Measurements from ENCODE around the gene MRAS.
"Not testable (repeated sequence)": the region's sequence is repeated elsewhere in the genome, so short reads cannot be mapped to it uniquely, and the experiment has no call there.

Gene MRAS

DNA sequence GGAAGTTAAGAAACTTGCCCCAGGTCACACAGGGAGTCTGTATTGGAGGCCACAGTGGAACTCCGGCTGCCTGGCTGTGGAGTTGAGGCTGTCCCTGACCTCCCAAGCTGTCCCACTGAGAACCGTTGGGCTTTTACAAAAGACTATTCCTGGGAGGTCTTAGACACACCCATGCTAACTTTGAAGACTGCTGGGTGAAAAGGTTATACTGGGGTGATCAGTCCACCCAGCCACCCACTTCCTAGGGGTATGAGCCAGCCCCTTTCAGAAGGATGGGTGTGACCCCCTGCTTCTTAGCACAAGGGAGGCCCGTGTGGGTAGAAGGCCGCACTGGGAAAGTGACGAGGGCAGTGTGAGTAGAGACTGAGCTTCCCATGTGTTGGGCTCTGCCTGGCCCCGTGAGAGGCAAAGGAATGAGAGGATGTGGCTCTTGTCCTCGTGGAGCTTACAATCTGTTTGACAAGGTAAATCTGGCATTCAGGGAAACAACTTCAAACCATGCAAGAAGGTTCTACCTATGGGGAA, 19.0 kb downstream of the MRAS start:
- DNase-seq (ENCODE audit: low spot score) = no peak

DNA sequence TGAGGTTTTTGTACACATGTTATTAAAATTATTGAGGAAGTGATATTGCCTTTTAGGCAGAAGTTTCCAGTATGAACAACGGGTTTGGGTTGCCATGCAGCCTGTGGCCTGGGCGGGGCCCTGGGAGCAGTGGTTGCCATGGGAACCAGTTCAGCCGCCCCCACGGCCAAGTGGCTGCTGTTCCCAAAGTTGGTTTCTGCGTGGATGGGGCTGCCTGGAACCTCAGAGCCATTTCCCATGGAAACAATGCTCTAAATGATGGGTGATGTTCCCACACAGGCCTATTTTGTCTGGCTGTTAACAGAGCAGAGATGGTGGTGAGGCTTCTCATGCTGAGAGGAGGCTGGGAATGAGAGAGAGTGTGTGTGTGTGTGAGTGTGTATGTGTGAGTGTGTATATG, 19.5 kb downstream of the MRAS start:
- DNase-seq (ENCODE audit: low spot score) = no peak

DNA sequence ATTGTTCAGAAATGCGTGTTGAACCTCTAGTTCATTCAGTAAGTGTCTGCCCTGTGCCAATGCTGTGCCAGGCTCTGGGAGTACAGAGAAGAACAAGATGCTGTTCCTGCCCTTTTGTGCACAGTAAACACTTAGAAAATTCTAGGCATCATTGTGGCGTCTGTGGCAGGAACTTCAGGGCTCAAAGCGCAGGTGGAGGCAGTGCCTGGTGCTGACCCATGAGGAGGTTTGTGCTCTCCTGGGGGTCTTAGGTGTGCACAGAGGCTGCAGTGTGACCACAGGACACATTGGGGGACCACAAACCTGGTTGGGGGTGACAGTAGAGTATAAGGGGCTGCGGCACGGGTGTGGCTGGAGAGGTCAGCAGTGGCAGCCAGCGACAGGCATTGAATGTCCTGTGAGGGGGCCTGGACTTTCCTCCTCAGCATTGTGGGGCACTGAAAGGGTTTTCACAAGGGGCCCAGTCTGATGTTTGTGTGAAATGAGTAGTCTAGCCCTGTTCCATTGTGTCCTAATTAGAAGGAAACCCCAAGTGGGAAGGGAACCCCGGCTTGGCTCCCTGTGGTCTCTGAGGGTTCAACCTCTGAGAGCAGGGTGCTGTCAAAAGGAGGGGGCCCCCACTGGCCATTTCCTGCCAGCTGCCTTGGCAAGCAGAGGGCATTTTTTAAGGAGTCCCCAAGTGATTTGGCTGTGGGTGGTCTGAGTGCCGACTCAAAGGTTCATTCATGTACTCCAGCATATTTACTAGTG, 20.9 kb downstream of the MRAS start:
- DNase-seq (ENCODE audit: low spot score) = no peak

DNA sequence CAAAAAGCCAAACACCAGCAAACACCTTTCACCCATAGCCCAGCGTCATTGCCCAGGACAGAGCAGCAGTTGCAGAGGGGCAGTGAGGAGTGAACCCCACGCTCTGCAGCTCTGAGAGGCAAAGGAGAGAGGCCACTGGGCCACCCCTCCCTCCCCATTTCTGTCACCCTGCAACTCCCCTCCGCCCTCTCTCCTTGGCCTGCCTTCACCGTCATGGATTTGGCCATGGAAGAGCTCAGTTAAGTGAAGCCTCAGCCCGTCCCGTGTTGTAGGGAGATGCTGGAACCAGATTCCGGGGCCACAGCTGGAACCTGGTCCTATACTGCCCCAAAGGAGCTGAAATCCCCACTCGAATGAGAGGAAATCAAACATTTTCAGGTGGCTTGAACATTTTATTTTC, 21.9 kb downstream of the MRAS start:
- no peak for DNase-seq (ENCODE audit: low spot score)

DNA sequence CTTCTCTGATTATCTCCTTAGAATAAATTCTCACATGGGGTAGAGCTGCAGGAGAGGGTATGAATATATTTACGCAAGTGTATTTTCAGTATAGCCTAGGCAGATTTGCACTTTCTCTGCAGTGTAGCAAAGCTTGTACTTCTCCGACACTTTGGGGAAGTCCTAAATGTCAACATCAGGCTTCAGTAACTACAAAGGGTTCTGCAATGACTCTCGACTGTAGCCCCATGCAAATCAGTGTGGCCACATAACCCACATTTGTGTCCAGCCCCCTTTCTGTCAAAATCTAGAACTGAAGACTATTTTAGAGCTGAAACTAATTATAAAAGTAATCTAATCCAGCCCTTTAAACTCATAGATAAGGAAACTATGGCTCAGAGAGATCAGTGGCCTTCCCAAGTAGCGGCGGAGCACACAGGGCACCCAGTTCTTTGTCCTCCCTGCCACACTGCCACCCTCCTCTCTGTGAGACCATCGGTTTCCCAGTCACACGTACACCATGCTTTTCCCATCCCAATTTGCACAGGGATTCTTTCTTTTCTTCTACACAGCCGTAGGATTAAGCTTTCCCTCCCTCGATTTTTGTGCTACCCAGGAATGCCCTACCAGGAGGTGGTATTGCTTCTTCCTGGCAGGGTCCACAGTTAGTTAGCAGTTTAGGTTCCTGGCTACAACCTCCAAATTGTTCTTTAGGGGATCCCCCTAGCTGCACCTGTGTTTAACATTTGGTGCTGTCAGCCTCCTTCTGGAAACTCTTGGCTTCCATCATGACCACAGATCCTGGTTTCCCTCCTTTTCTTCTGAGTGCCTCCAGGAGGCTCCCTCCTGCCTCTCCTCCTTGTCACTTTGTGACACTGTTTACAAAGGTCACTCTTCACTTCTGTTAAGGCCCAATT, 22.9 kb downstream of the MRAS start:
- DNase-seq (ENCODE audit: low spot score) = no peak

DNA sequence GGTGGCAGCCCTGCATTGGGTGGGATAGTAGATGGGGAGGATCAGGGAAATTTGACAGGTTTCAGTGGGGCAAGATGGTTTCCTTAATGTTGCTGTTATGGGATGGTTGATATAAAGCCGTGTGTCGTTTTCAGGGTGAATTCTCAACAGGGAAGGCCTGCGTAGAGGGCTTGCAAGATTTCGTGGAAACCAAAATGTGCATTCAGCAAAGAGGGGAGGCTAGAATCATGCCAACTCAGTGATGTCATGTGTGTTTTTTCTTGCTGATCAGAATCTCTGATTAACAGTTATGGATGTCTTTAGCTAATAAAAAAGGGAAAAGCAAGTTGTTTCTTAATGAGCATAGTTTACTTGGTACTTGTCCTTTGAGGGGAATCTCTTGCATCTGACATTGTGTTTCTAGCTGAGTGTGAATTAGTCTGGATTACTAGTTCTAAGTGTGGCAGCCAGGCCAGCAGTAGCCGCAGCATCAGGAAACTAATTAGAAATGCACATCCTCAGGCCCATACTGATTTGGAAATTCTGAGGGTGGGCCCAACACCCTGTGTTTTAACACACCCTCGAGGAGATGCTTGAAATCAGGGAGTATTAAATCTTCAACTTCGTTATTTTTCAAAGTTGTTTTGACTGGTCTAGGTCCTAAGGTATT, 24.8 kb downstream of the MRAS start:
- DNase-seq (ENCODE audit: low spot score) = no peak

DNA sequence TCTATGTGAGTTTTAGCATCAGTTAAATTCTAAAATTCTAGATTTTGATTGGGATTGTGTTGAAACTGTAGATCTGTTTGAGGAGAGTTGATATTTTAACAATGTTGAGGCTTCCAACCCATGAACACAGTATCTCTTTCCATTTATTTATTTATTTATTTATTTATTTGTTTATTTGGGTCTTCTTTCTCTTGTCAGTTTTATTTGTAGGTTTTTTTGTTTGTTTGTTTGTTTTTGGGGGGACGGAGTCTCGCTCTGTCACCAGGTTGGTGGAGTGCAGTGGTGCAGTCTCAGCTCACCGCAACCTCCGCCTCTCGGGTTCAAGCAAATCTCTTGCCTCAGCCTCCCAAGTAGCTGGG, 25.3 kb downstream of the MRAS start:
- DNase-seq (ENCODE audit: low spot score) = no peak

DNA sequence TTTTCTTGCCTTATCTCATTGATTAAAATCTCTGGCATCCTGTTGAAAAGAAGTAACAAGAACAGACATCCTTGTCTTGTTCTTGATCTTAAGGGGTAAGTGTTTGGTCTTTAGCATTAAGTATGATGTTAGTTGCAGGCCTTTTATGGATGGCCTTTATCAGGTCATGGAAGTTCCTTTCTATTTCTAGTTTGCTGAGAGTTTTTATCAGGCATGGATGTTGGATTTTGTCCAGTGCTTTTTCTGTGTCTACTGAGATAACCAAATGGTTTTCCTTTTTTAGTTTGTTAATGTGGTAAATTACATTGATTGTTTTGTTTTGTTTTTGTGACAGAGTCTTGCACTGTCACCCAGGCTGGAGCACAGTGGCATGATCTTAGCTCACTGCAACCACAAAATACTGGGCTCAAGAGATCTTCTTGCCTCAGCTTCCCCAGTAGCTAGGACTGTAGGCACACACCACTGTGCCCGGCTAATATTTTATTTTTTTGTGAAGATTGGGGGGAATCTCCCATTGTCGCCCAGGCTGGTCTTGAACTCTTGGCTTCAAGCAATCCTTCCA, 26.3 kb downstream of the MRAS start:
- no peak for DNase-seq (ENCODE audit: low spot score)

DNA sequence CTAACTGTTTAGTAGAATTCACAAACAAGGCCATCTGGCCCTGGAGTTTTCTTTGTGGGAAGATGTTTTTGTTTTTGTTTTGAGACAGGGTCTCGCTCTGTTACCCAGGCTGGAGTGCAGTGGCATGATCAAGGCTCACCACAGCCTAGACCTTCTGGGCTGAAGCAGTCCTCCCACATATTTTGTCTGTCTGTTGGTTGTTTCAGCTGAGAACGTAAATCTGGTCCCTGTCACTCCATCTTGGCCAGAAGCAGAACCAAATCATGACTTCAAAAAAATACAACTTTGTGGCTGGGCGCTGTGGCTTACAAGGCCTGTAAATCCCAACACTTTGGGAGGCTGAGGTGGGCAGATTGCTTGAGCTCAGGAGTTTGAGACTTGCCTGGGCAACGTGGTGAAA, 27.1 kb downstream of the MRAS start:
- no peak for DNase-seq (ENCODE audit: low spot score)

DNA sequence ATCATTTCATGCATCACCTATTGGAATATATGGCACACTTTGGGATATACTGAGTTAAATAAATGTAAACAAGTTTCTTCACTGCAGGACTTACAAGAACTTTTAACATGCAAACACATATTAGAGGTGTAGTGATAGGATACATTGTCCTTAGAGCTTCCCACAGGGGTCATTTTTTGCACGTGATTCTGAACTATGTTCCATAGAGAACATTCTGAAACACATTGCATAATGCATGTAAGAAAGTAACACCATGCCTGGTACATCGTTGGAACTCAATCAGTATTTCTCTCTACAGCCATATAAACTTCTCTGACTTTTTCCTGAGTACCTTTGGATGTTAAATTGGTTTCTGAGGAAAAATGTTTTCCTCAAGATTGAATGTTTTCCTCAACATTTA, 28.3 kb downstream of the MRAS start:
- no peak for DNase-seq (ENCODE audit: low spot score)

DNA sequence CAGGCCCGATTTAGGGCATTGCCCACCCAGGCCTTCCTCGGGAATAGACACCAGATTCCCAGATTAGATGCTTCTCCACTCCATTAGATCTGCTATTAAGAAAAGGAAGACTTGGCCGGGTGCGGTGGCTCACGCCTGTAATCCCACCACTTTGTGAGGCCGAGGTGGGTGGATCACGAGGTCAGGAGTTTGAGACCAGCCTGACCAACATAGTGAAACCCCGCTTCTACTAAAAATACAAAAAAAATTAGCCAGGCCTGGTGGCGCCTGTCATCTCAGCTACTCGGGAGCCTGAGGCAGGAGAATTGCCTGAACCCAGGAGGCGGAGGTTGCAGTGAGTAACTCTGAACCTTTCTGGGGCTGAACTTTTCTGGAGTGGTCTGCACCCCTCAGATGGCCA, 28.8 kb downstream of the MRAS start:
- not testable (repeated sequence) for DNase-seq (ENCODE audit: low spot score)

DNA sequence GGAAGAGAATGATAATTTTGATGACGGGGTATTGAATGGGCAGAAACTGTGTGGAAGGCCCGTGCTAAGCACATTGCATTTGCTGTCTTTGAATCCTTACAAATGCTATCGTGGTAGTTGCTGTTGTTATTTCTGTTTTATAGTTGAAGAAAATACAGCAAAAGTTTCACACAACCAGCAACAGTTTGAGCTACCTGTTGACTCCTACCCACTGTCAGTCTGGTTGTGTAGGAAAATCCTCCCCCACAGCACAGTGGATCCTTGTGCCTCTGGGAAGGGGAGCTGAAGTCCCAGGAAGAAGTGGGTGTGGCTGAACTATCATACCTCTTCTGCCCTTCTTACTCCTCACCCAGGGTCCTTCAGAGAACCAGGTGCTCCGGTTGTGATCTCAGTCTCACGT, 29.4 kb downstream of the MRAS start:
- DNase-seq (ENCODE audit: low spot score) = no peak

DNA sequence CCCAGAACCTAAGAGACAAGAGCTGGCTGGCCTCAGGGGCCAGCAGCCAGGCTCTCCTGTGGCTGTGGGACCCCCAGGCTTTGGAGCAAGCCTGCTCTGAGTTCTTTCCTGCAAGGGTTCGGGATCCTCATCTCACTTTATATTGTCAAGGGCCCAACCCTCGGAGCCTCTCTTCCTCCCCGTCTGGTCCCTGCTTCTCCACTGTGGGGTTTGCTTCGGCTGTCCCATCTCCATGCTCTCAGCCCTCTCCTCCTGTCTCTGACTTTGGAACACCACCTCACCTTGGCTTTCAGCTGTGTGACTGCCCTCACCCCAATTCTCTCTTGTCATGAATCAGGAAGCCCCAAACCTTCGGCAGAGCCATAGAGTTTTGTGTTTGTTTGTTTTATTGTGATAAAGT, 30.0 kb downstream of the MRAS start:
- no peak for DNase-seq (ENCODE audit: low spot score)

DNA sequence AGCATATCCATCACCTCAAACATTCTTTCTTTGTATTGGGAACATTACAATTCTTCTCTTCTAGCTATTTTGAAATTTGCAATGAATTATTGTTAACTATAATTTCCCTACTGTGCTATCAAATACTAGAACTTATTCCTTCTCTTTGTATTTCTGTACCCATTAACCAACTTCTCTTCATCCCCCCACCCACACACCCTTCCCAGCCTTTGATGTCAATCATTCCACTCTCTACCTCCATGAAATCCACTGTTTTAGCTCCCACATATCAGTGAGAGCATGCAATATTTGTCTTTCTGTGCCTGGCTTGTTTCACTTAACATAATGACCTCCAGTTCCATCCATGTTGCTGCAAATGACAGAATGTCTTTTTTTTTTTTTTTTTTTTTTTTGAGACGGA, 30.6 kb downstream of the MRAS start:
- DNase-seq (ENCODE audit: low spot score) = no peak

DNA sequence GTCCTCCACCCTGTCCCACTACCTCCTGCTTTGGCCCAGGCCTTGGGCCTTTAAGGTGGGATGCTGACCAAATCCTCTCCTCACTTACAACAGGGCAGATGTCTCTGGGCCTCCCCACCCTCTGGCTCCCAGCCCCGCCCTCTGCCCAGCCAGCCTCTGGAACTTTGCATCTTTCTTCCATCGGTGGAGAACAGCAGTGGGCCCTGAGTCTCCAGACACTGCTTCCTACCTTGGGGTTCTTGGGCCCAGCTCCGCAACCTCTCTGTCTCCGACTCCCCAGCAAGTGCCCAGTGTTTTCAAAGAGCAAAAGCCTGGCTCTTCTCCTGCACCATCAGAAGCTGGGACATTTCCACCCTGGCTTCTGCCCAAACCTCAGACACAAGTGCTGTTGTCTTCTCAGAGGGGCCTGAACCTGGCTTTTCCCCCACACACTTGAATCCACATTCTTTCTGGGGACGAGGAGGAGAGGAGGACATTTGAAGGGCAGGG, 33.1 kb downstream of the MRAS start:
- DNase-seq (ENCODE audit: low spot score) = peak; percentile 33

DNA sequence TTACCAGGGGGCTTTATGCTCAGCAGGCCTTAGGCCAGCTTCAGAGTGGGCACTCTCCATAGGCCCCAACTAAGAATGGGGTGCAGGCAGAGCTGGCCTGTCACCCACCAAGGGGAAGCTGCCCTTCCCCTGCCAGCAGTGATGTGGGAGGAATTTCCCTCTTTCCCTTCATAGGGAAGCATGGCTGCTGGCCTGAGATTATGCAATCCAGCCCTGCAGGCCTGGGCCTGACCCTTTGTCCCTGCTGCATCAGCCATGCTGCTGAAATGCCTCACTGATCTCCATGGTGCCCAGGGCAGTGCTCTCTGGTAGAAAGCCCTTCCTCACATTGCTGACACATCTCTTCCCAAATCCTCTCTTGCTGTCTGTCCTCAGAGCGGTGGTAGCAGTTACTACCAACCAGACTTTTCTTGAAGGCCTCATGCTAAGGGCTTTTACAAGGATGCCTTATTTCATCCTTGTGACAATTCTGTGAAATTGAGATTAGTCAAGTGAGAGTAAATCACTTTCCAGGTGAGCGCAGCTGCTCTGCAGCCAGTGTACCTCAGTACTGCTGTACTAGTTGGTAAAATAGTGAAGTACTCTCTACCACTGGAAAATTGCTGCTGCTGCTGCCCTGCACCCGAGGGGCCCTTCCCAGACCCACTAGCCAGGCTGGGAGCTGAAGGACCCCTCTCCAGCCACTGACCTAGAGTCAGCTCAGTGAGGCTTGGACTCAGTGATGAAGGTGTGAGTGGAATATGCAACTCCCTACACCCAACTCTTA, 33.8 kb downstream of the MRAS start:
- DNase-seq (ENCODE audit: low spot score) = no peak

DNA sequence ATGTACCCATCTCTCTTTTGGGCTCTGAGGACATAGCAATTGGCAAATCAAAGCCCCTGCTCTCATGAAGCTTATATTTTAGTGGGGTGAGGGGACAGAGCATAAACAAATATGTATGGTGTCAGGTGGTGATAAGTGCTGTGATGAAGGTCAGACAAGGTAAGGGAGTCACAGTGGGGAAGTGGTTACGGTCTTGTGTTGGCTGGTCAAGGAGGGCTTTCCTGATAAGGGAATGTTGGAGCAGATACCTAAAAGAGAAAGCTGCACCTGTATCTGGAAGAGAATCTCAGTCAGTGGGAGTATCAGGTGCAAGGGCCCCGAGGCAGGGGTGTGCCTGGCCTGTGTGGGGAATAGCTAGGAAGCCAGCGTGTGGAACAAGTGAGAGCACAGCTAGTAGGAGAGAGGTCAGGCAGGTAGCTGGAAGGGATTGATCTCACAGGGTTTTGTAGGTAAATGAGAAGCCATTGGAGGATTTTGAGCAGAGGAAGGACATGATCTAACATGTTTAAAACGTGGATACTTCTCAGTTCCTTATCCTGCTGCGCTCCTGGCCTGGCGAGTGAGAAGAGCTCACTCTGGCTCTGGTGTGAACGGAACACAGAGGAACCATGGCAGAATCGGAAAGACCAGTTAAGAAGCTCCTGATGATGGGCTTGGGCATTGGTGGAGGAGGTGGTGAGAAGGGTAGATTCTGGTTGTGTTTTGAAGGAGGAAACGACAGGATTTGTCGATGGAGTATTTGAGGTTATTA, 35.5 kb downstream of the MRAS start:
- no peak for DNase-seq (ENCODE audit: low spot score)

DNA sequence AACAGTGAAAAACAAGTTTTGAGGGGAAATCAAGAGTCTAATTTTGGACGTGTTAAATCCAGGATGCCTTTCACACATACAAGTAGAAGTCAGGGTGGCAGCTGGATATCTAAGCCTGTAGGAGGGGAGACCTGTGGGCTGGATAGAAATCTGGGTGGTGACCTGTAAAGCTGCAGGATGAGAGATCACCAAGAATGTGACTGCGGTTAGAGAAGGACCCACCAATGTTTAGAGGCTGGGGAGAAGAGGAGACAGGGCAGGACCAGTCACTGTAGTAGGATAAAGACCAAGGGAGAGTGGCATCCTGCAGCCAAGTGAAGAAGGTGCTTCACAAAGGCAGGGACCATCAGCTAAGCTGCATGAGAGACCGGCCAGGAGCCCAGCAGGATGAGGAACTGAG, 36.2 kb downstream of the MRAS start:
- no peak for DNase-seq (ENCODE audit: low spot score)

DNA sequence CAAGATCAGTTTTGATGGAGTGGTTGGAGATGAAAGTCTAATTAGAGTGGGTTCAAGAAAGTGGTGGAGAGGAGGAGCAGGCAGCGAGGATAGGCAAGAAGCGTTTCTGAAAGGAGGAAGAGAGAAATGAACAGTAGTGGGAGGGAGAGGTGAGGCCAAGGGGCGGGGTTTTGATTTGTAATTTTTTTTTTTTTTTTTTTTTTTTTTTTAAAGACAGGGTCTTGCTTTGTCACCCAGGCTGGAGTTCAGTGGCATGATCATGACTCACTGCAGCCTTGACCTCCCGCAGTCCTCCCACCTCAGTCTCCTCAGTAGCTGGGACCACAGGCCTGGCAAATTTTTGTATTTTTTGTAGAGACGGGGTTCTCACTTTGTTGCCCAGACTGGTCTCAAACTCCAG, 36.6 kb downstream of the MRAS start:
- no peak for DNase-seq (ENCODE audit: low spot score)

DNA sequence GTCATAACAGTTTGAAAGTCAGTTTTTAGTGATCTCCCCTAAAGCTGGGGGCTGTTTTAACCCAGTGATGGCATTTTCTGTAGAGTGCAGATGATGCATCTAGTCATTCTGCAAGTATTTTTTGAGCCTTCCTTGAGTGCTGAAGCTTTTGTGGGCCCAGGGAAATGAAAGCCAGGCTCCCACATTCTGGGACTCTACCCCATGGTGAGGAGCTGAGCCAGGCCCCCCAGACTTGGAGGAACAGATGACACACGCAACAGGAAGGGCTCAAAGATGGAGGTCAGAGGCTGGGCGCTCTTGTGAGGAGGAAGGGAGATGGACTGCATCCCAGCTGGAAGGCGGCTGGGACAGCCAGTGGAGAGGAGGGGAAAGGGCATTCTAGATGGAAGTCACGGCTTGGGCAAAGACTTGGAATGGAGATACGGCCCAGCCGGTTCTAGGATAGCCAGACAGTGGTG, 40.8 kb downstream of the MRAS start:
- DNase-seq (ENCODE audit: low spot score) = no peak
